Natural killer cell treated with Interleukin-12 subunit alpha and Interleukin-12 subunit beta and Interleukin-15 and Interleukin-18, amount 100 ng/mL, for 72 hours (primary cell): ENCODE results near the gene SPEM1. TPM values are rescaled to one million over a fixed set of nuclear protein-coding genes. Genes with fewer than 3 reads are reported as not detected.

Source experiments
- ATAC-seq, 2 donors: fragments of 150-1000 bp; cut with Tn5 transposase in 1 of 2; sonication (Bioruptor Pico), chemical (Tn5 transposase) in 1 of 2; 2 replicates each; pipeline ENCODE4 v1.10.0; 2021
- DNase-seq: peaks from one replicate; pipeline ENCODE4 v3.0.0; 2022; ENCODE audit warnings: low spot score
- H3K27ac Mint-ChIP-seq, 2 donors: 1 replicate in 1 of 2; 2 replicates in 1 of 2; pipeline ENCODE4 v1.8.0; 2022; ENCODE audit warnings: mixed read lengths in 2 of 2, mild to moderate bottlenecking in 1 of 2, moderate library complexity in 1 of 2
- H3K27me3 Mint-ChIP-seq, 2 donors: 1 replicate in 1 of 2; 2 replicates in 1 of 2; pipeline ENCODE4 v1.8.0; 2022; ENCODE audit warnings: mixed read lengths in 2 of 2
- H3K36me3 Mint-ChIP-seq: one replicate; pipeline ENCODE4 v1.8.0; 2022; ENCODE audit warnings: mixed read lengths
- H3K4me1 Mint-ChIP-seq, 2 donors: 1 replicate in 1 of 2; 2 replicates in 1 of 2; pipeline ENCODE4 v1.8.0; 2022; ENCODE audit warnings: low read depth in 2 of 2, mixed read lengths in 2 of 2, mild to moderate bottlenecking in 1 of 2
- H3K4me3 Mint-ChIP-seq: one replicate; pipeline ENCODE4 v1.8.0; 2022; ENCODE audit warnings: mixed read lengths
- H3K9me3 Mint-ChIP-seq: 2 replicates; pipeline ENCODE4 v1.8.0; 2022; ENCODE audit warnings: mixed read lengths
- total RNA-seq, 2 donors: library from RNA; stranded (reverse); gene quantifications; one replicate each; pipeline ENCODE4 v1.2.3, GENCODE V29; 2022

Gene SPEM1
- total RNA-seq, 2 donors from 2014 or later: not detected

- Mint-ChIP-seq H3K36me3 (no peaks in the 10 kb centered on the region), H3K27me3 (no peaks in the 10 kb centered on the region), H3K9me3 (no peaks in the 10 kb centered on the region), H3K4me1 (peaks cover 10 to 12% of the 10 kb centered on the region in 2 donors), H3K27ac (no peak overlapping the region), H3K4me3 (no peak overlapping the region)
- no peak for ATAC-seq
- no peak for DNase-seq
Observed at GRCh38 chr17:7391307-7391706, 28.8 kb upstream of the SPEM1 start.

GRCh38 chr17:7392696-7393612 is 27.2 kb upstream of the SPEM1 start:
- no peaks in the 10 kb centered on the region for H3K36me3 Mint-ChIP-seq
- ATAC-seq (no peak), DNase-seq (no peak)
- peak overlapping the region; percentile 88 for H3K4me3 Mint-ChIP-seq
- no peaks in the 10 kb centered on the region for H3K27me3 Mint-ChIP-seq
- no peaks in the 10 kb centered on the region for H3K9me3 Mint-ChIP-seq
- H3K27ac Mint-ChIP-seq: no peak overlapping the region
- peaks cover 10 to 12% of the 10 kb centered on the region in 2 donors for H3K4me1 Mint-ChIP-seq

- peak; percentile 68 for DNase-seq
- peak; percentile 54 to 59 for ATAC-seq
Observed at GRCh38 chr17:7393613-7394451, 26.3 kb upstream of the SPEM1 start.

GRCh38 chr17:7394452-7395191 is 25.5 kb upstream of the SPEM1 start, which contains the start of gene PLSCR3:
TSS of gene PLSCR3 (minus strand) at chr17:7394525. CDS start at chr17:7394110, 415 bp downstream.
- no peaks in the 10 kb centered on the region for H3K9me3 Mint-ChIP-seq
- peak; percentile 90 for DNase-seq
- peak; percentile 94 for ATAC-seq
- H3K36me3 Mint-ChIP-seq: no peaks in the 10 kb centered on the region
- H3K4me3 Mint-ChIP-seq: peak within 1 kb of the TSS; percentile 93
- peaks cover 10 to 12% of the 10 kb centered on the region in 2 donors for H3K4me1 Mint-ChIP-seq
- H3K27ac Mint-ChIP-seq: peak within 1 kb of the TSS; percentile 68 to 92
- H3K27me3 Mint-ChIP-seq: no peaks in the 10 kb centered on the region

More at GRCh38 chr17:7393613-7394451, 26.3 kb upstream of the SPEM1 start:
- H3K4me3 Mint-ChIP-seq: peak overlapping the region; percentile 88
- H3K9me3 Mint-ChIP-seq: no peaks in the 10 kb centered on the region
- peak overlapping the region; percentile 43 to 70 for H3K27ac Mint-ChIP-seq
- H3K36me3 Mint-ChIP-seq: no peaks in the 10 kb centered on the region
- H3K4me1 Mint-ChIP-seq: peaks cover 10 to 12% of the 10 kb centered on the region in 2 donors
- H3K27me3 Mint-ChIP-seq: no peaks in the 10 kb centered on the region

- Mint-ChIP-seq H3K9me3 (no peaks in the 10 kb centered on the region), H3K36me3 (no peaks in the 10 kb centered on the region), H3K27me3 (no peaks in the 10 kb centered on the region), H3K27ac (no peak overlapping the region), H3K4me3 (no peak overlapping the region), H3K4me1 (peaks cover 10% of the 10 kb centered on the region in 2 donors)
- ATAC-seq: no peak
- no peak for DNase-seq
Observed at GRCh38 chr17:7396147-7396546, 24.0 kb upstream of the SPEM1 start.

- ATAC-seq: no peak
- peaks cover 11 to 13% of the 10 kb centered on the region in 2 donors for H3K4me1 Mint-ChIP-seq
- H3K27me3 Mint-ChIP-seq: no peaks in the 10 kb centered on the region
- H3K36me3 Mint-ChIP-seq: no peaks in the 10 kb centered on the region
- no peaks in the 10 kb centered on the region for H3K9me3 Mint-ChIP-seq
- DNase-seq: no peak
- no peak overlapping the region for H3K27ac Mint-ChIP-seq
- H3K4me3 Mint-ChIP-seq: no peak overlapping the region
Observed at GRCh38 chr17:7398612-7399011, 21.5 kb upstream of the SPEM1 start.

- Mint-ChIP-seq H3K9me3 (no peaks in the 10 kb centered on the region), H3K4me1 (peaks cover 13 to 21% of the 10 kb centered on the region in 2 donors), H3K27me3 (peaks cover 8 to 10% of the 10 kb centered on the region in 2 donors), H3K4me3 (peak overlapping the region; percentile 87), H3K27ac (peak overlapping the region; percentile 79 to 93), H3K36me3 (no peaks in the 10 kb centered on the region)
- ATAC-seq: no peak
- DNase-seq: no peak
Observed at GRCh38 chr17:7403043-7403726, 16.9 kb upstream of the SPEM1 start.

- Mint-ChIP-seq H3K4me3 (peak overlapping the region; percentile 87), H3K27ac (peak overlapping the region; percentile 79 to 93), H3K4me1 (peaks cover 13 to 21% of the 10 kb centered on the region in 2 donors), H3K27me3 (peaks cover 8 to 10% of the 10 kb centered on the region in 2 donors), H3K36me3 (no peaks in the 10 kb centered on the region), H3K9me3 (no peaks in the 10 kb centered on the region)
- ATAC-seq (no peak), DNase-seq (no peak)
Observed at GRCh38 chr17:7403727-7403976, 16.5 kb upstream of the SPEM1 start.

GRCh38 chr17:7403977-7404736 is 16.0 kb upstream of the SPEM1 start, which contains the start of gene TMEM256:
TSS of gene TMEM256 (minus strand) at chr17:7404097. CDS start at chr17:7404084, 13 bp downstream.
- Mint-ChIP-seq H3K27me3 (peaks cover 8 to 12% of the 10 kb centered on the region in 2 donors), H3K4me3 (peak within 1 kb of the TSS; percentile 87), H3K36me3 (no peaks in the 10 kb centered on the region), H3K4me1 (peaks cover 13 to 21% of the 10 kb centered on the region in 2 donors), H3K9me3 (no peaks in the 10 kb centered on the region), H3K27ac (peak within 1 kb of the TSS; percentile 79 to 93)
- DNase-seq (peak; percentile 98), ATAC-seq (peak; percentile 95)

- Mint-ChIP-seq H3K4me1 (peaks cover 13 to 21% of the 10 kb centered on the region in 2 donors), H3K27ac (peak overlapping the region; percentile 79 to 93), H3K27me3 (peaks cover 8 to 19% of the 10 kb centered on the region in 2 donors), H3K4me3 (peak overlapping the region; percentile 87), H3K9me3 (no peaks in the 10 kb centered on the region), H3K36me3 (no peaks in the 10 kb centered on the region)
- peak; percentile 58 to 66 for ATAC-seq
- DNase-seq: no peak
Observed at GRCh38 chr17:7404737-7405349, 15.3 kb upstream of the SPEM1 start.

- Mint-ChIP-seq H3K36me3 (no peaks in the 10 kb centered on the region), H3K27me3 (peaks cover 8 to 23% of the 10 kb centered on the region in 2 donors), H3K4me1 (peaks cover 13 to 21% of the 10 kb centered on the region in 2 donors), H3K27ac (peak overlapping the region; percentile 2 to 27), H3K9me3 (no peaks in the 10 kb centered on the region), H3K4me3 (peak overlapping the region; percentile 87)
- DNase-seq (no peak), ATAC-seq (no peak)
Observed at GRCh38 chr17:7405350-7406234, 14.5 kb upstream of the SPEM1 start.
